ENCODE results near the gene LPCAT1.
"Not testable (repeated sequence)": the region's sequence is repeated elsewhere in the genome, so short reads cannot be mapped to it uniquely, and the experiment has no call there.

LPCAT1 gene

GRCh38 chr5:1523793-1524480 lies at the start of gene LPCAT1:
LPCAT1 (minus strand) TSS chr5:1523960; CDS start chr5:1523844, 116 bp downstream.
- peak; percentile 91 for DNase-seq
- no peaks in the 10 kb centered on the region for H3K27me3 Mint-ChIP-seq
- H3K36me3 Mint-ChIP-seq (ENCODE audit: low read depth): peaks cover 34% of the 10 kb centered on the region
- H3K27ac Mint-ChIP-seq: peak within 1 kb of the TSS; percentile 76
- H3K4me1 Mint-ChIP-seq (ENCODE audit: low read depth): peaks cover 37% of the 10 kb centered on the region
- peak within 1 kb of the TSS; percentile 87 for H3K4me3 Mint-ChIP-seq
- H3K9me3 Mint-ChIP-seq: no peaks in the 10 kb centered on the region

GRCh38 chr5:1571875-1572274 lies 48.1 kb upstream of the LPCAT1 start:
- H3K27me3 Mint-ChIP-seq; DNase-seq; H3K4me1 Mint-ChIP-seq (ENCODE audit: low read depth); H3K4me3 Mint-ChIP-seq; H3K9me3 Mint-ChIP-seq; H3K27ac Mint-ChIP-seq: not testable (repeated sequence)
- peaks cover 50% of the 10 kb centered on the region for H3K36me3 Mint-ChIP-seq (ENCODE audit: low read depth)

- DNase-seq: no peak
- H3K36me3 Mint-ChIP-seq (ENCODE audit: low read depth): peaks cover 52% of the 10 kb centered on the region
- H3K9me3 Mint-ChIP-seq: peaks cover 3% of the 10 kb centered on the region
- no peaks in the 10 kb centered on the region for H3K4me1 Mint-ChIP-seq (ENCODE audit: low read depth)
- H3K27ac Mint-ChIP-seq: no peak overlapping the region
- no peaks in the 10 kb centered on the region for H3K27me3 Mint-ChIP-seq
- H3K4me3 Mint-ChIP-seq: no peak overlapping the region
These were observed 47.2 kb upstream of the LPCAT1 start for GRCh38 chr5:1570975-1571374.

- DNase-seq: no peak
- no peak overlapping the region for H3K4me3 Mint-ChIP-seq
- H3K27me3 Mint-ChIP-seq: no peaks in the 10 kb centered on the region
- peak overlapping the region; percentile 26 for H3K27ac Mint-ChIP-seq
- H3K4me1 Mint-ChIP-seq (ENCODE audit: low read depth): peaks cover 1% of the 10 kb centered on the region
- H3K9me3 Mint-ChIP-seq: peaks cover 3% of the 10 kb centered on the region
- peaks cover 41% of the 10 kb centered on the region for H3K36me3 Mint-ChIP-seq (ENCODE audit: low read depth)
These were observed 44.6 kb upstream of the LPCAT1 start for GRCh38 chr5:1568201-1568979.

- peaks cover 34% of the 10 kb centered on the region for H3K36me3 Mint-ChIP-seq (ENCODE audit: low read depth)
- DNase-seq; H3K27me3 Mint-ChIP-seq; H3K4me1 Mint-ChIP-seq (ENCODE audit: low read depth); H3K4me3 Mint-ChIP-seq; H3K27ac Mint-ChIP-seq; H3K9me3 Mint-ChIP-seq: not testable (repeated sequence)
These were observed 43.9 kb upstream of the LPCAT1 start for GRCh38 chr5:1567527-1568200.

- H3K27me3 Mint-ChIP-seq: no peaks in the 10 kb centered on the region
- H3K4me1 Mint-ChIP-seq (ENCODE audit: low read depth): peaks cover 1% of the 10 kb centered on the region
- H3K27ac Mint-ChIP-seq: no peak overlapping the region
- H3K4me3 Mint-ChIP-seq: no peak overlapping the region
- H3K9me3 Mint-ChIP-seq: peaks cover 3% of the 10 kb centered on the region
- peaks cover 21% of the 10 kb centered on the region for H3K36me3 Mint-ChIP-seq (ENCODE audit: low read depth)
- no peak for DNase-seq
These were observed 42.3 kb upstream of the LPCAT1 start for GRCh38 chr5:1565737-1566734.

GRCh38 chr5:1564824-1565736 lies 41.3 kb upstream of the LPCAT1 start:
- DNase-seq: no peak
- H3K27me3 Mint-ChIP-seq: peaks cover 4% of the 10 kb centered on the region
- H3K4me3 Mint-ChIP-seq: no peak overlapping the region
- H3K27ac Mint-ChIP-seq: no peak overlapping the region
- H3K4me1 Mint-ChIP-seq (ENCODE audit: low read depth): peaks cover 1% of the 10 kb centered on the region
- H3K36me3 Mint-ChIP-seq (ENCODE audit: low read depth): peaks cover 12% of the 10 kb centered on the region
- peaks cover under 1% of the 10 kb centered on the region for H3K9me3 Mint-ChIP-seq

- no peak overlapping the region for H3K27ac Mint-ChIP-seq
- H3K4me3 Mint-ChIP-seq: no peak overlapping the region
- peaks cover 7% of the 10 kb centered on the region for H3K27me3 Mint-ChIP-seq
- no peaks in the 10 kb centered on the region for H3K9me3 Mint-ChIP-seq
- DNase-seq: no peak
- peaks cover 1% of the 10 kb centered on the region for H3K4me1 Mint-ChIP-seq (ENCODE audit: low read depth)
- H3K36me3 Mint-ChIP-seq (ENCODE audit: low read depth): peaks cover 9% of the 10 kb centered on the region
These were observed 40.5 kb upstream of the LPCAT1 start for GRCh38 chr5:1564182-1564748.

GRCh38 chr5:1563617-1564181 lies 39.9 kb upstream of the LPCAT1 start:
- Mint-ChIP-seq H3K36me3 (ENCODE audit: low read depth) (peaks cover 9% of the 10 kb centered on the region), H3K9me3 (no peaks in the 10 kb centered on the region), H3K27me3 (peaks cover 7% of the 10 kb centered on the region), H3K27ac (no peak overlapping the region), H3K4me3 (no peak overlapping the region), H3K4me1 (ENCODE audit: low read depth) (peaks cover 1% of the 10 kb centered on the region)
- no peak for DNase-seq

GRCh38 chr5:1563051-1563461 lies 39.3 kb upstream of the LPCAT1 start:
- H3K4me1 Mint-ChIP-seq (ENCODE audit: low read depth): peaks cover 1% of the 10 kb centered on the region
- no peak overlapping the region for H3K27ac Mint-ChIP-seq
- no peaks in the 10 kb centered on the region for H3K9me3 Mint-ChIP-seq

GRCh38 chr5:1562599-1562998 lies 38.8 kb upstream of the LPCAT1 start:
- Mint-ChIP-seq H3K36me3 (ENCODE audit: low read depth) (peaks cover 5% of the 10 kb centered on the region), H3K27ac (no peak overlapping the region), H3K9me3 (no peaks in the 10 kb centered on the region), H3K4me3 (no peak overlapping the region), H3K4me1 (ENCODE audit: low read depth) (peaks cover 1% of the 10 kb centered on the region), H3K27me3 (peaks cover 13% of the 10 kb centered on the region)
- DNase-seq: no peak

More at GRCh38 chr5:1563051-1563461, 39.3 kb upstream of the LPCAT1 start:
- Mint-ChIP-seq H3K36me3 (ENCODE audit: low read depth) (peaks cover 5% of the 10 kb centered on the region), H3K27me3 (peaks cover 9% of the 10 kb centered on the region), H3K4me3 (no peak overlapping the region)
- no peak for DNase-seq

- Mint-ChIP-seq H3K27me3 (peaks cover 13% of the 10 kb centered on the region), H3K4me1 (ENCODE audit: low read depth) (peaks cover 1% of the 10 kb centered on the region), H3K27ac (no peak overlapping the region), H3K9me3 (no peaks in the 10 kb centered on the region), H3K4me3 (no peak overlapping the region), H3K36me3 (ENCODE audit: low read depth) (no peaks in the 10 kb centered on the region)
- no peak for DNase-seq
These were observed 37.7 kb upstream of the LPCAT1 start for GRCh38 chr5:1561402-1561929.
